ENCODE measurements around the gene FBXO42. TPM values are rescaled to one million over a fixed set of nuclear protein-coding genes. Genes with fewer than 3 reads are reported as not detected.

The FBXO42 gene
- total and polyA plus RNA-seq, 2 experiments from 2014 or later, result 6.0 to 20.7 TPM

DNA sequence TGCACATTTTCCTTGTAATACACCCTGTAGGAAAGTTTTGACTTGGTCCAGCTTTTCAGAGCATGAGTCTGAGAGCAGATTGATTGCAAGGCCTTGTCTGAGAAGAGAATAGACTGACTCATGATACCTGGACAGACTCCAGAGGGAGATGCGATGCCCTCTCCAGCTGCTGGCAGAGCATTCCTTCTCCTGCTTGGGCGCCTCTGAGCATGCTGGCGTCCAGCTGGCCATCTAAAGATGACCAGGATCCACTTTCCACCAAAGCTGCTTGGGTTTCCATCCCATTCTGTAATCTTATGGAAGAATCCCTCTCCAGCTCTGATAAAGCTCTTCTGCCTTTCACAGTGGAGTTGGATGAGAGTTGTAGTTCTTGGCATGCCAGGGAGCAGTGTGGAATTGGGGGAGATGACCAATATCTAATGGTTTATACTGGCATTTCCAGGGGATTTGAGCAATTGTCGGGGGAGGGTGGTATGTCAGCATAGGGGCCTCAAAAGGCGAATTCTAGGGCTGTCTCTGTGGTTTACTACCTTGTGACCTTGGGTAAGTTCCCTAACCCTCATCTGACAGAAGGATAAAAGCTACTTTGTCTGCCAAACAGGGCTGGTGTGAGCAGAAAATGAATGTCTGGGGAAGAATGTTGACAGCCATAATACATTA lies 34.3 kb upstream of the FBXO42 start (continued):
- TF ChIP-seq, protein P1, sequence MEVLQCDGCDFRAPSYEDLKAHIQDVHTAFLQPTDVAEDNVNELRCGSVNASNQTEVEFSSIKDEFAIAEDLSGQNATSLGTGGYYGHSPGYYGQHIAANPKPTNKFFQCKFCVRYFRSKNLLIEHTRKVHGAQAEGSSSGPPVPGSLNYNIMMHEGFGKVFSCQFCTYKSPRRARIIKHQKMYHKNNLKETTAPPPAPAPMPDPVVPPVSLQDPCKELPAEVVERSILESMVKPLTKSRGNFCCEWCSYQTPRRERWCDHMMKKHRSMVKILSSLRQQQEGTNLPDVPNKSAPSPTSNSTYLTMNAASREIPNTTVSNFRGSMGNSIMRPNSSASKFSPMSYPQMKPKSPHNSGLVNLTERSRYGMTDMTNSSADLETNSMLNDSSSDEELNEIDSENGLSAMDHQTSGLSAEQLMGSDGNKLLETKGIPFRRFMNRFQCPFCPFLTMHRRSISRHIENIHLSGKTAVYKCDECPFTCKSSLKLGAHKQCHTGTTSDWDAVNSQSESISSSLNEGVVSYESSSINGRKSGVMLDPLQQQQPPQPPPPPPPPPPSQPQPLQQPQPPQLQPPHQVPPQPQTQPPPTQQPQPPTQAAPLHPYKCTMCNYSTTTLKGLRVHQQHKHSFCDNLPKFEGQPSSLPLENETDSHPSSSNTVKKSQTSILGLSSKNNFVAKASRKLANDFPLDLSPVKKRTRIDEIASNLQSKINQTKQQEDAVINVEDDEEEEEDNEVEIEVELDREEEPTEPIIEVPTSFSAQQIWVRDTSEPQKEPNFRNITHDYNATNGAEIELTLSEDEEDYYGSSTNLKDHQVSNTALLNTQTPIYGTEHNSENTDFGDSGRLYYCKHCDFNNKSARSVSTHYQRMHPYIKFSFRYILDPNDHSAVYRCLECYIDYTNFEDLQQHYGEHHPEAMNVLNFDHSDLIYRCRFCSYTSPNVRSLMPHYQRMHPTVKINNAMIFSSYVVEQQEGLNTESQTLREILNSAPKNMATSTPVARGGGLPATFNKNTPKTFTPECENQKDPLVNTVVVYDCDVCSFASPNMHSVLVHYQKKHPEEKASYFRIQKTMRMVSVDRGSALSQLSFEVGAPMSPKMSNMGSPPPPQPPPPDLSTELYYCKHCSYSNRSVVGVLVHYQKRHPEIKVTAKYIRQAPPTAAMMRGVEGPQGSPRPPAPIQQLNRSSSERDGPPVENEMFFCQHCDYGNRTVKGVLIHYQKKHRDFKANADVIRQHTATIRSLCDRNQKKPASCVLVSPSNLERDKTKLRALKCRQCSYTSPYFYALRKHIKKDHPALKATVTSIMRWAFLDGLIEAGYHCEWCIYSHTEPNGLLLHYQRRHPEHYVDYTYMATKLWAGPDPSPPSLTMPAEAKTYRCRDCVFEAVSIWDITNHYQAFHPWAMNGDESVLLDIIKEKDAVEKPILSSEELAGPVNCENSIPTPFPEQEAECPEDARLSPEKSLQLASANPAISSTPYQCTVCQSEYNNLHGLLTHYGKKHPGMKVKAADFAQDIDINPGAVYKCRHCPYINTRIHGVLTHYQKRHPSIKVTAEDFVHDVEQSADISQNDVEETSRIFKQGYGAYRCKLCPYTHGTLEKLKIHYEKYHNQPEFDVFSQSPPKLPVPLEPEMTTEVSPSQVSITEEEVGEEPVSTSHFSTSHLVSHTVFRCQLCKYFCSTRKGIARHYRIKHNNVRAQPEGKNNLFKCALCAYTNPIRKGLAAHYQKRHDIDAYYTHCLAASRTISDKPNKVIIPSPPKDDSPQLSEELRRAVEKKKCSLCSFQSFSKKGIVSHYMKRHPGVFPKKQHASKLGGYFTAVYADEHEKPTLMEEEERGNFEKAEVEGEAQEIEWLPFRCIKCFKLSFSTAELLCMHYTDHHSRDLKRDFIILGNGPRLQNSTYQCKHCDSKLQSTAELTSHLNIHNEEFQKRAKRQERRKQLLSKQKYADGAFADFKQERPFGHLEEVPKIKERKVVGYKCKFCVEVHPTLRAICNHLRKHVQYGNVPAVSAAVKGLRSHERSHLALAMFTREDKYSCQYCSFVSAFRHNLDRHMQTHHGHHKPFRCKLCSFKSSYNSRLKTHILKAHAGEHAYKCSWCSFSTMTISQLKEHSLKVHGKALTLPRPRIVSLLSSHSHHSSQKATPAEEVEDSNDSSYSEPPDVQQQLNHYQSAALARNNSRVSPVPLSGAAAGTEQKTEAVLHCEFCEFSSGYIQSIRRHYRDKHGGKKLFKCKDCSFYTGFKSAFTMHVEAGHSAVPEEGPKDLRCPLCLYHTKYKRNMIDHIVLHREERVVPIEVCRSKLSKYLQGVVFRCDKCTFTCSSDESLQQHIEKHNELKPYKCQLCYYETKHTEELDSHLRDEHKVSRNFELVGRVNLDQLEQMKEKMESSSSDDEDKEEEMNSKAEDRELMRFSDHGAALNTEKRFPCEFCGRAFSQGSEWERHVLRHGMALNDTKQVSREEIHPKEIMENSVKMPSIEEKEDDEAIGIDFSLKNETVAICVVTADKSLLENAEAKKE (CRISPR knock-in tag; IDR thresholded peaks at IDR 0.05), result no peak

DNA sequence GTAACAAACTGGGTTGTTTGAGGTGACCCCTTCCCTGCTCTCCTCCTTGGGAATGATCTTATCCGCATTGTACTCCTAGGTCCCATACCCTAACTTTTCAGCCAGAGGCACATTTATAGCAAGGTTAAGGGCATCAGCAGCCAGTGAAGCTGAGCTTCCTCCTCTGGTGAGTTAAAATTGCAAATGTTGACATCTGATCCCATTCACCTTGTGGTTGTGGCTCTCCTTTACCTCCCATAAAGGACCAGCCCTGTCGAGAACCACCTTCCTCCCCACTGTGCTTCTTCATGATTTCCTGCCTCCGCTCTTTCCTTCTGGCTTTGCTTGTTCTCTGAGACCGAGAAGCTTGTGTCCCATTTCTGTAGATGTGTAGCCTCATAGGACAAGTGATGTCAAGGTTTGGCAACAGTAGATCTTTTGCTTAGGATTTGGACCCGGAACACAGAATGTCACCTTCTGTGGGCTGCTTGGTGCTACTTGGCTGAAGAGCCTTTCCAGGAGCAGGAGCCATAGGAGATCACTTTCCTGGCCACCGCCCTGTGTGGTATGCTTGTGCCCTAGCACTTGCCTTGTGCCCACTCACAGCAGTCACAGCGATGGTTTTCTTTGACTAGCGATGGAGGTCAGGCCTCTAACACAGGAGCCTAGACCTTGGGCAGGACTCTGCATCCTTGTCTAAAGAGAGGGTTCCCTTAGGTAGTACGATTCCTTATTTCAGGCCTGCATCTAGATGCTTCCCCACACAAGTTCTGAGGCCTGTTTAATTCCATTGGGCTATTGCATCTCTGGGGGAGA lies 33.6 kb upstream of the FBXO42 start:
- H3K27me3 Mint-ChIP-seq (ENCODE audit: insufficient read depth, low read depth, poor library complexity), result peaks cover 1% of the 10 kb centered on the region
- peak; percentile 46 for DNase-seq (ENCODE audit: low spot score)
- H3K79me2 ChIP-seq (replicated peaks; ENCODE audit: insufficient read depth), result peaks cover 98% of the 10 kb centered on the region
- peak overlapping the region; percentile 9; the same call in 1 of the 2 replicates for H3K27ac Mint-ChIP-seq
- no peaks in the 10 kb centered on the region for H3K36me3 ChIP-seq (ENCODE audit: insufficient read depth)
- no peaks in the 10 kb centered on the region for H3K27me3 ChIP-seq (ENCODE audit: insufficient read depth)
- H4K20me1 ChIP-seq (replicated peaks; ENCODE audit: insufficient read depth), result peaks cover 86% of the 10 kb centered on the region
- no peaks in the 10 kb centered on the region for H3K9me3 Mint-ChIP-seq
- peaks cover 4% of the 10 kb centered on the region; the same call in 1 of the 3 replicates for H3K36me3 Mint-ChIP-seq (ENCODE audit: low read depth)
- 0 out of 2 replicates have a peak overlapping the region, but pooled peaks have one; percentile 18 for H3K4me3 ChIP-seq
- peaks cover 42% of the 10 kb centered on the region for H3K4me1 Mint-ChIP-seq
- peak overlapping the region; percentile 10; the same call in 2 of the 3 replicates for H3K4me3 Mint-ChIP-seq
- peaks cover 25% of the 10 kb centered on the region for H3K4me1 ChIP-seq (ENCODE audit: insufficient read depth)
- H3F3A ChIP-seq (replicated peaks; ENCODE audit: low read depth), result no peaks in the 10 kb centered on the region
- H3K4me2 ChIP-seq, result peak overlapping the region; percentile 46
- ATAC-seq, result peak; percentile 83
- no peak overlapping the region for H3K27ac ChIP-seq (ENCODE audit: low read depth)
- no peak overlapping the region for H2AFZ ChIP-seq
- H3K9me2 ChIP-seq (ENCODE audit: insufficient read depth), result no peaks in the 10 kb centered on the region
- TF ChIP-seq, protein P1 (CRISPR knock-in tag; IDR thresholded peaks at IDR 0.05), result no peak
- TF ChIP-seq JUNB (IDR thresholded peaks at IDR 0.05; ENCODE audit: unreplicated experiment) (no peak), NANOG (IDR thresholded peaks at IDR 0.05; ENCODE audit: borderline replicate concordance) (no peak), CREB1 (CRISPR knock-in tag; IDR thresholded peaks at IDR 0.05; ENCODE audit: low read depth) (no peak), ZNF114 (CRISPR knock-in tag; IDR thresholded peaks at IDR 0.05) (no peak)
- TF ChIP-seq, protein P2, sequence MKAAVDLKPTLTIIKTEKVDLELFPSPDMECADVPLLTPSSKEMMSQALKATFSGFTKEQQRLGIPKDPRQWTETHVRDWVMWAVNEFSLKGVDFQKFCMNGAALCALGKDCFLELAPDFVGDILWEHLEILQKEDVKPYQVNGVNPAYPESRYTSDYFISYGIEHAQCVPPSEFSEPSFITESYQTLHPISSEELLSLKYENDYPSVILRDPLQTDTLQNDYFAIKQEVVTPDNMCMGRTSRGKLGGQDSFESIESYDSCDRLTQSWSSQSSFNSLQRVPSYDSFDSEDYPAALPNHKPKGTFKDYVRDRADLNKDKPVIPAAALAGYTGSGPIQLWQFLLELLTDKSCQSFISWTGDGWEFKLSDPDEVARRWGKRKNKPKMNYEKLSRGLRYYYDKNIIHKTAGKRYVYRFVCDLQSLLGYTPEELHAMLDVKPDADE (IDR thresholded peaks at IDR 0.05), result no peak
